Transverse colon (tissue), 4 donors: ENCODE results near the gene SELE.

Experiments
- CTCF ChIP-seq, 5 experiments: fragments of 200-600 bp in 3 of 5; fragments of 450-650 bp in 2 of 5; sonication (generic) in 3 of 5; IDR thresholded peaks; 1 replicate in 2 of 5; 2 replicates in 3 of 5; pipeline ENCODE4 v1.5.1; 2016 to 2017; ENCODE audit warnings: antibody characterized with exemption in 5 of 5, inconsistent platforms in 3 of 5, mild to moderate bottlenecking in 2 of 5, moderate library complexity in 1 of 5
- EP300 ChIP-seq: sonication (generic); formaldehyde crosslinking; IDR thresholded peaks from one replicate; pipeline ENCODE4 v1.6.1; 2017; ENCODE audit warnings: antibody characterized with exemption, low read depth
- POLR2A ChIP-seq: fragments of 450-650 bp; IDR thresholded peaks from one replicate; pipeline ENCODE4 v1.6.1; 2016; ENCODE audit warnings: antibody characterized with exemption, mild to moderate bottlenecking, moderate library complexity
- POLR2AphosphoS5 ChIP-seq, 3 donors: sonication (generic); formaldehyde crosslinking; IDR thresholded peaks; one replicate each; pipeline ENCODE4 v1.6.1; 2016; ENCODE audit warnings: antibody characterized with exemption in 3 of 3

GRCh38 chr1:169704797-169705196 lies 29.1 kb downstream of the SELE start:
- no peak for TF ChIP-seq CTCF (IDR thresholded peaks at IDR 0.05)
- TF ChIP-seq POLR2A = no peak
- TF ChIP-seq POLR2AphosphoS5 (IDR thresholded peaks at IDR 0.05) = no peak
- no peak for TF ChIP-seq EP300
